Uterus (tissue), 4 donors: Measurements from ENCODE around the gene PRDX6. TPM values are rescaled to one million over a fixed set of nuclear protein-coding genes. Genes with fewer than 3 reads are reported as not detected.
"Not testable (repeated sequence)": the region's sequence is repeated elsewhere in the genome, so short reads cannot be mapped to it uniquely, and the experiment has no call there.

Source experiments
- DNase-seq, 2 donors: peaks; one replicate each; pipeline ENCODE4 v3.0.0-alpha.2; 2019 to 2020
- H3K27ac ChIP-seq, 2 donors: fragments of 200-600 bp; sonication (generic); 1 replicate in 1 of 2; 2 replicates in 1 of 2; pipeline ENCODE4 v1.5.1; 2016 to 2018
- H3K27me3 ChIP-seq, 2 donors: fragments of 200-600 bp; sonication (generic); one replicate each; pipeline ENCODE4 v1.5.1; 2018 to 2019; ENCODE audit warnings: control low read depth in 1 of 2
- H3K36me3 ChIP-seq, 2 donors: fragments of 200-600 bp; sonication (generic); one replicate each; pipeline ENCODE4 v1.5.1; 2019; ENCODE audit warnings: control low read depth in 1 of 2
- H3K4me1 ChIP-seq, 2 donors: fragments of 200-600 bp; sonication (generic); one replicate each; pipeline ENCODE4 v1.5.1; 2018 to 2019; ENCODE audit warnings: control low read depth in 1 of 2
- H3K4me3 ChIP-seq, 2 donors: fragments of 200-600 bp; sonication (generic); 1 replicate in 1 of 2; 2 replicates in 1 of 2; pipeline ENCODE4 v1.5.1; 2018 to 2019; ENCODE audit warnings: mild to moderate bottlenecking in 1 of 2
- H3K9me3 ChIP-seq, 2 donors: fragments of 200-600 bp; sonication (generic); one replicate each; pipeline ENCODE4 v1.5.1; 2019; ENCODE audit warnings: control low read depth in 1 of 2
- CTCF ChIP-seq, 4 experiments: fragments of 200-600 bp in 2 of 4; fragments of 450-650 bp in 2 of 4; sonication (generic) in 2 of 4; IDR thresholded peaks; one replicate each; pipeline ENCODE4 v1.5.1; 2016 to 2019; ENCODE audit warnings: antibody characterized with exemption in 4 of 4, mild to moderate bottlenecking in 2 of 4, moderate library complexity in 1 of 4
- POLR2A ChIP-seq, 2 donors: fragments of 450-650 bp; IDR thresholded peaks; one replicate each; pipeline ENCODE4 v1.6.1; 2016; ENCODE audit warnings: antibody characterized with exemption in 2 of 2, mild to moderate bottlenecking in 1 of 2, moderate library complexity in 1 of 2
- intact Hi-C: fragments of 100-400 bp; cut with DNase I; formaldehyde crosslinking; loops from one replicate; pipeline ENCODE4 v1.15.1; 2023; ENCODE audit warnings: low total_unique reads
- total RNA-seq, 4 donors: library from RNA; depleted of rRNA in 3 of 4; stranded (reverse); fragments of >200 nt in 3 of 4; gene quantifications; one replicate each; pipeline versions ENCODE4 v1.1.0 to v1.2.4, GENCODE V29; 2014 to 2023
- donor health status: DM: yes; HTN: yes; CAD: no.

The PRDX6 gene
- total RNA-seq, 4 donors from 2014 or later, result 51.2 to 218 (median 144) TPM

- TF ChIP-seq CTCF (IDR thresholded peaks at IDR 0.05), result no peak
- no peak for TF ChIP-seq POLR2A (IDR thresholded peaks at IDR 0.05)
- Histone ChIP-seq H3K4me3 (no peak overlapping the region), H3K9me3 (no peaks in the 10 kb centered on the region), H3K4me1 (no peaks in the 10 kb centered on the region), H3K27ac (no peak overlapping the region), H3K27me3 (no peaks in the 10 kb centered on the region), H3K36me3 (no peaks in the 10 kb centered on the region)
- intact Hi-C loops, result no loop called here
- no peak for DNase-seq
Observed at GRCh38 chr1:173451981-173452380, 25.2 kb upstream of the PRDX6 start.

GRCh38 chr1:173453982-173454381, 23.2 kb upstream of the PRDX6 start:
- no peak for TF ChIP-seq POLR2A (IDR thresholded peaks at IDR 0.05)
- no peak for TF ChIP-seq CTCF (IDR thresholded peaks at IDR 0.05)
- no peak for DNase-seq
- Histone ChIP-seq H3K27me3 (no peaks in the 10 kb centered on the region), H3K9me3 (no peaks in the 10 kb centered on the region), H3K27ac (no peak overlapping the region), H3K36me3 (no peaks in the 10 kb centered on the region), H3K4me1 (no peaks in the 10 kb centered on the region), H3K4me3 (no peak overlapping the region)
- intact Hi-C loops, result no loop called here

GRCh38 chr1:173454966-173455524, 22.1 kb upstream of the PRDX6 start:
- TF ChIP-seq CTCF (IDR thresholded peaks at IDR 0.05) (no peak), POLR2A (IDR thresholded peaks at IDR 0.05) (no peak)
- intact Hi-C loops, result no loop called here
- DNase-seq, result no peak
- no peaks in the 10 kb centered on the region for H3K4me1 ChIP-seq
- H3K9me3 ChIP-seq, result no peaks in the 10 kb centered on the region
- H3K36me3 ChIP-seq, result no peaks in the 10 kb centered on the region
- no peak overlapping the region for H3K27ac ChIP-seq
- H3K4me3 ChIP-seq, result no peak overlapping the region
- no peaks in the 10 kb centered on the region for H3K27me3 ChIP-seq

- TF ChIP-seq POLR2A (IDR thresholded peaks at IDR 0.05), result no peak
- no peaks in the 10 kb centered on the region for H3K36me3 ChIP-seq
- H3K27ac ChIP-seq, result no peak overlapping the region
- no peaks in the 10 kb centered on the region for H3K4me1 ChIP-seq
- no peak for DNase-seq
- H3K9me3 ChIP-seq, result no peaks in the 10 kb centered on the region
- H3K4me3 ChIP-seq, result no peak overlapping the region
- no peaks in the 10 kb centered on the region for H3K27me3 ChIP-seq
- intact Hi-C loops, result no loop called here
Observed at GRCh38 chr1:173459885-173460284, 17.2 kb upstream of the PRDX6 start.

GRCh38 chr1:173462666-173463065, 14.5 kb upstream of the PRDX6 start:
- H3K36me3 ChIP-seq, H3K27me3 ChIP-seq, H3K4me3 ChIP-seq, H3K27ac ChIP-seq, intact Hi-C loops, DNase-seq, H3K4me1 ChIP-seq, H3K9me3 ChIP-seq: not testable (repeated sequence)

GRCh38 chr1:173464185-173464584, 12.9 kb upstream of the PRDX6 start:
- DNase-seq, H3K27me3 ChIP-seq, H3K36me3 ChIP-seq, H3K27ac ChIP-seq, H3K4me3 ChIP-seq, H3K4me1 ChIP-seq, intact Hi-C loops, H3K9me3 ChIP-seq: not testable (repeated sequence)

- Histone ChIP-seq H3K27me3 (no peaks in the 10 kb centered on the region), H3K27ac (no peak overlapping the region), H3K36me3 (no peaks in the 10 kb centered on the region), H3K9me3 (no peaks in the 10 kb centered on the region), H3K4me1 (no peaks in the 10 kb centered on the region), H3K4me3 (no peak overlapping the region)
- TF ChIP-seq POLR2A (IDR thresholded peaks at IDR 0.05), result no peak
- TF ChIP-seq CTCF (IDR thresholded peaks at IDR 0.05), result no peak
- intact Hi-C loops, result no loop called here
- no peak for DNase-seq
Observed at GRCh38 chr1:173467426-173467825, 9.7 kb upstream of the PRDX6 start.
